Heart left ventricle (tissue), 13 donors: Measurements from ENCODE around the gene SELENOV.

Source experiments
- POLR2A ChIP-seq, 2 donors: fragments of 450-650 bp; IDR thresholded peaks; one replicate each; pipeline ENCODE4 v1.6.1; 2017; ENCODE audit warnings: antibody characterized with exemption in 2 of 2, mild to moderate bottlenecking in 2 of 2, moderate library complexity in 2 of 2
- TF ChIP-seq, protein P1 (sequence below), 12 donors: fragments of 200-600 bp; sonication (generic) in 4 of 12; IDR thresholded peaks; one replicate each; pipeline versions ENCODE4 v1.5.0 to v1.8.0; 2018 to 2022; ENCODE audit warnings: antibody characterized with exemption in 12 of 12, mild to moderate bottlenecking in 5 of 12
- donor health status: ischemic (EF 13 %, LVEDD 7.1; RV severe dilation, severe dysfunction).
- donor health status: DM: no; HTN: yes; CAD: no.
- donor health status: DM: no; HTN: no; CAD: no.
- donor health status: ischemic (EF 25% LVEDD 6.9; RV normal size, moderate dysfunction).
- donor health status: ischemic (EF 25% LVEDD 5.7; RV mildly dilated, moderate dysfunction).
- donor health status: ischemic (EF 35%, LVEDD 5.7; RV mildly dilated, moderate dysfunction).
- donor health status: nonischemic (EF 11% LVEDD 7.7; RV severe dilation, severe dysfunction).
- donor health status: DM: yes; HTN: yes; CAD: no.
- donor health status: PGD.
- donor health status: ischemic (EF 29% LVEDD 5.4; RV normal size, mild dysfunction).
- donor health status: nonischemic (EF 23%, LVEDD 6.1; RV moderate dilation, normal function).

DNA sequence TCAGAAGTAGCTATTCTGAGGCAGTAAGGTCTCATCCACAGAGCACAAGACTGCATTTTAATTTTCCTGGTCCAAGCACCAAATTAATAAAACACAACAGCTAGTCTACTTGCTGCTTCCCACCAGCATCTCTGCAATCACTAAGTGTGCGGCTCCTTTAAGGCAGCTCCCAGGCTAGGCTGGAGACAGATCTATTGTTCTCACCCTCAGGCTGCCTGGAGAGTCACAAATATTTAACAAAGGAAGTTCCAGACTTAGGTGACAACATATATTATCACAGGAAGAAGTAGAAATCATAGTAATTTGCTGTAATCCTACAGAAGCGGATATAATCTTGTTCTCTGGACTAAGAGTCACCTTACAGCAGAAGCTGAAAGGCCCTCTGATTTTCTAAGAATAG, 27.3 kb downstream of the SELENOV start:
- TF ChIP-seq, protein P1, sequence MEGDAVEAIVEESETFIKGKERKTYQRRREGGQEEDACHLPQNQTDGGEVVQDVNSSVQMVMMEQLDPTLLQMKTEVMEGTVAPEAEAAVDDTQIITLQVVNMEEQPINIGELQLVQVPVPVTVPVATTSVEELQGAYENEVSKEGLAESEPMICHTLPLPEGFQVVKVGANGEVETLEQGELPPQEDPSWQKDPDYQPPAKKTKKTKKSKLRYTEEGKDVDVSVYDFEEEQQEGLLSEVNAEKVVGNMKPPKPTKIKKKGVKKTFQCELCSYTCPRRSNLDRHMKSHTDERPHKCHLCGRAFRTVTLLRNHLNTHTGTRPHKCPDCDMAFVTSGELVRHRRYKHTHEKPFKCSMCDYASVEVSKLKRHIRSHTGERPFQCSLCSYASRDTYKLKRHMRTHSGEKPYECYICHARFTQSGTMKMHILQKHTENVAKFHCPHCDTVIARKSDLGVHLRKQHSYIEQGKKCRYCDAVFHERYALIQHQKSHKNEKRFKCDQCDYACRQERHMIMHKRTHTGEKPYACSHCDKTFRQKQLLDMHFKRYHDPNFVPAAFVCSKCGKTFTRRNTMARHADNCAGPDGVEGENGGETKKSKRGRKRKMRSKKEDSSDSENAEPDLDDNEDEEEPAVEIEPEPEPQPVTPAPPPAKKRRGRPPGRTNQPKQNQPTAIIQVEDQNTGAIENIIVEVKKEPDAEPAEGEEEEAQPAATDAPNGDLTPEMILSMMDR (IDR thresholded peaks at IDR 0.05): no peak
- no peak for TF ChIP-seq POLR2A (IDR thresholded peaks at IDR 0.05)
